Thyroid gland (tissue), 4 donors: ENCODE measurements around the gene EXOC3. TPM values are rescaled to one million over a fixed set of nuclear protein-coding genes. Genes with fewer than 3 reads are reported as not detected.

Source experiments
- DNase-seq, 2 donors: peaks; one replicate each; pipeline ENCODE4 v3.0.0-alpha.2; 2019
- H3K27ac ChIP-seq, 3 donors: fragments of 200-600 bp; sonication (generic); 1 replicate in 2 of 3; 2 replicates in 1 of 3; pipeline ENCODE4 v1.5.1; 2016 to 2019; ENCODE audit warnings: mild to moderate bottlenecking in 1 of 3, moderate library complexity in 1 of 3
- H3K27me3 ChIP-seq: fragments of 200-600 bp; sonication (generic); one replicate; pipeline ENCODE4 v1.5.1; 2019
- H3K36me3 ChIP-seq, 2 donors: fragments of 200-600 bp; sonication (generic); one replicate each; pipeline ENCODE4 v1.5.1; 2016 to 2019
- H3K4me1 ChIP-seq, 2 donors: fragments of 200-600 bp; sonication (generic); one replicate each; pipeline ENCODE4 v1.5.1; 2017 to 2019
- H3K4me3 ChIP-seq, 3 donors: fragments of 200-600 bp; sonication (generic); replicated peaks in 1 of 3; 1 replicate in 2 of 3; 2 replicates in 1 of 3; pipeline ENCODE4 v1.5.1; 2016; ENCODE audit warnings: mild to moderate bottlenecking in 1 of 3
- H3K9me3 ChIP-seq: fragments of 200-600 bp; sonication (generic); one replicate; pipeline ENCODE4 v1.5.1; 2017
- POLR2A ChIP-seq, 2 donors: fragments of 450-650 bp; IDR thresholded peaks; one replicate each; pipeline ENCODE4 v1.6.1; 2017; ENCODE audit warnings: antibody characterized with exemption in 2 of 2, mild to moderate bottlenecking in 2 of 2, moderate library complexity in 1 of 2
- WGBS, 2 donors: methylation state at CpG; one replicate each; pipeline ENCODE4 v1.1.5; 2017; 5-methylcytosine and 5-hydroxymethylcytosine counted together
- intact Hi-C: fragments of 100-400 bp; cut with DNase I; formaldehyde crosslinking; loops from one replicate; pipeline ENCODE4 v1.15.1; 2023
- total RNA-seq, 4 donors: library from RNA; depleted of rRNA; stranded (reverse); fragments of >200 nt; gene quantifications; one replicate each; pipeline ENCODE4 v1.2.3, GENCODE V29; 2016
- TF ChIP-seq, protein P1 (sequence below), 6 experiments: fragments of 200-600 bp in 3 of 6; fragments of 450-650 bp in 3 of 6; sonication (generic) in 3 of 6; IDR thresholded peaks; one replicate each; pipeline ENCODE4 v1.5.1; 2016 to 2019; ENCODE audit warnings: antibody characterized with exemption in 6 of 6, mild to moderate bottlenecking in 2 of 6, inconsistent platforms in 1 of 6, moderate library complexity in 1 of 6

The EXOC3 gene
- total RNA-seq, 4 donors from 2014 or later: 39.7 to 49.6 (median 45.0) TPM

DNA sequence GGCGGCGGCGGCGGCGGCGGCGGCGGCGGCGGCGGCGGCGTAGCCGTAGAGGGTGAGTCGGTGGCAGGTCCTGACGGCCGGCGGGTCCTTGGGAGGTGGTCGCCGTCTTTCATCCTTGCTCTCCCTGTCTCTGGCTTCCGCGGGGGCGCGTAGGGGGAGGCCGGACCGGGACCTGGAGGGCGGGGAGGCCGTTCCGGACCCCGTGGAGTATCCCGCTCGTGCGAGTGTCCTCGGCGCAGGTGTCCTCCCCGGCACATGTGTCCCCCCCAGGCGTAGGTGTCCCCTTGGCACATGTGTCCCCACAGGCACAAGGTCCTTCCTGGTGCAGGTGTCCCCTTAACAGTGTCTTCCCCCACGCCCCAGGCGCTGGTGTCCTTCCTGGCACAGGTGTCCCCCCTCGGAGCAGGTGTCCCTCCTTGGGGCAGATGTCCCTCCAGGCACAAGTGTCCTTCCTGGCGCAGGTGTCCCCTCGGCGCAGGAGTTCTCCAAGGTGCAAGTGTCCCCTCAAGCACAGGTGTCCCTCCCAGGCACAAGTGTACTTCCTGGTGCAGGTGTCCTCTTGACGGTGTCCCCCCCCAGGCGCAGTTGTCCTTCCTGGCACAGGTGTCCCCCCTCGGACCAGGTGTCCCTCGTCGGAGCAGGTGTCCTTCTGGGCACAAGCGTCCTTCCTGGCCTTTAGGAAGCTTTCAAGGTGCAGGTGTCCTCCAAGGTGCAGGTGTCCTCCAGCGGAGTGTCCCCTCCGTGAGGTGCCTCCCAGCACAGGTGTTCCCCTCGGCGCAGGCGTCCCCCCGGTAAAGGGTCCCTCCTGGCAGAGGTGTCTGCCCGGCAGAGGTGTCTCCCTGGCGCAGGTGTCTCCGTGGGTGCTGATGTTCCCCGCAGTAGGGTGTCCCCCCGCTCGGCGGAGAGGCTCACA, 519 bp downstream of the EXOC3 start:
- Histone ChIP-seq H3K27ac (peak overlapping the region in 1 of 3 donors; percentile 42), H3K36me3 (peaks cover 14 to 24% of the 10 kb centered on the region in 2 donors), H3K27me3 (no peaks in the 10 kb centered on the region), H3K9me3 (no peaks in the 10 kb centered on the region), H3K4me1 (peaks cover 13 to 14% of the 10 kb centered on the region in 2 donors), H3K4me3 (peak overlapping the region; percentile 14 to 80 (median 54))
- 11 to 21% methylated on average over 21 to 29 of the region's 62 CpGs for WGBS, 2 donors
- no peak for DNase-seq
- intact Hi-C loops: loop anchor here (10.0 kb wide), 1 partner anchor 461 kb away; no protein-coding TSS in a partner anchor
- no peak for TF ChIP-seq POLR2A (IDR thresholded peaks at IDR 0.05)

GRCh38 chr5:444226-444625, 1.2 kb downstream of the EXOC3 start:
- no peak overlapping the region for H3K27ac ChIP-seq
- peak overlapping the region in 1 of 3 donors; percentile 80 for H3K4me3 ChIP-seq
- DNase-seq: no peak
- intact Hi-C loops: loop anchor here (10.0 kb wide), 1 partner anchor 461 kb away; no protein-coding TSS in a partner anchor
- no peaks in the 10 kb centered on the region for H3K27me3 ChIP-seq
- no peaks in the 10 kb centered on the region for H3K9me3 ChIP-seq
- TF ChIP-seq, protein P1, sequence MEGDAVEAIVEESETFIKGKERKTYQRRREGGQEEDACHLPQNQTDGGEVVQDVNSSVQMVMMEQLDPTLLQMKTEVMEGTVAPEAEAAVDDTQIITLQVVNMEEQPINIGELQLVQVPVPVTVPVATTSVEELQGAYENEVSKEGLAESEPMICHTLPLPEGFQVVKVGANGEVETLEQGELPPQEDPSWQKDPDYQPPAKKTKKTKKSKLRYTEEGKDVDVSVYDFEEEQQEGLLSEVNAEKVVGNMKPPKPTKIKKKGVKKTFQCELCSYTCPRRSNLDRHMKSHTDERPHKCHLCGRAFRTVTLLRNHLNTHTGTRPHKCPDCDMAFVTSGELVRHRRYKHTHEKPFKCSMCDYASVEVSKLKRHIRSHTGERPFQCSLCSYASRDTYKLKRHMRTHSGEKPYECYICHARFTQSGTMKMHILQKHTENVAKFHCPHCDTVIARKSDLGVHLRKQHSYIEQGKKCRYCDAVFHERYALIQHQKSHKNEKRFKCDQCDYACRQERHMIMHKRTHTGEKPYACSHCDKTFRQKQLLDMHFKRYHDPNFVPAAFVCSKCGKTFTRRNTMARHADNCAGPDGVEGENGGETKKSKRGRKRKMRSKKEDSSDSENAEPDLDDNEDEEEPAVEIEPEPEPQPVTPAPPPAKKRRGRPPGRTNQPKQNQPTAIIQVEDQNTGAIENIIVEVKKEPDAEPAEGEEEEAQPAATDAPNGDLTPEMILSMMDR (IDR thresholded peaks at IDR 0.05): no peak
- TF ChIP-seq POLR2A (IDR thresholded peaks at IDR 0.05): no peak
- H3K4me1 ChIP-seq: peaks cover 13 to 14% of the 10 kb centered on the region in 2 donors
- peaks cover 21 to 31% of the 10 kb centered on the region in 2 donors for H3K36me3 ChIP-seq
- WGBS, 2 donors: 78 to 87% methylated on average over 8 of the region's 8 CpGs

GRCh38 chr5:445591-445990, 2.6 kb downstream of the EXOC3 start:
- TF ChIP-seq, protein P1 (IDR thresholded peaks at IDR 0.05): no peak

DNA sequence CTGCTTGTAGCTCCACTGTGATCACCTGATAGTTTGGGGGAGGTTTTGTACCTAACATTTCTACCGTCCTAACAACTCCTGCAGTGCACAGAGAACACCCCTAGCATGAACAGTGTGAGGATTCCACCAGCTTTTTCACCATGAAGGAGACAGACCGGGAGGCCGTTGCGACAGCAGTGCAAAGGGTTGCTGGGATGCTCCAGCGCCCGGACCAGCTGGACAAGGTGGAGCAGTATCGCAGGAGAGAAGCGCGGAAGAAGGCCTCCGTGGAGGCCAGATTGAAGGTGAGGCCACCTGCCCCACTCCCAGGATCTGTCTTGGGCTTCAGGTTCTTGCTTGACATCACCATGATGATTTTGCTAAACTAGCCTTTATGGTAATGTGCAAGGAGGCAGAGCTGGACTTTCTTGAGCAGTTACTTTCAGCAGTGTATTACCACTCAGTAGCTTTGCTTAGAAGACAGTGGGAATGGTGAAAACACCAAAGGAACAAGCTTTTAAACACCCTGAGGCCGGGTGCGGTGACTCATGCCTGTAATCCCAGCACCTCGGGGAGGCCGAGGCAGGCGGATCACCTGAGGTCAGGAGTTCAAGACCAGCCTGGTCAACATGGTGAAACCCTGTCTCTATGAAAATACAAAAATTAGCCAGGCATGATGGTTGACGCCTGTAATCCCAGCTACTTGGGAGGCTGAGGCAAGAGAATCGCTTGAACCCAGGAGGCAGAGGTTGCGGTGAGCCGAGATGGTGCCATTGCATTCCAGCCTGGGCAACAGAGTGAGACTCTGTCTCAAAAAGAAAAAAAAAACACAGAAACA, 3.3 kb downstream of the EXOC3 start:
- no peak for DNase-seq
- 87 to 90% methylated on average over 17 to 19 of the region's 19 CpGs for WGBS, 2 donors
- Histone ChIP-seq H3K36me3 (peaks cover 29 to 38% of the 10 kb centered on the region in 2 donors), H3K27me3 (no peaks in the 10 kb centered on the region), H3K4me3 (no peak overlapping the region), H3K9me3 (no peaks in the 10 kb centered on the region), H3K27ac (no peak overlapping the region), H3K4me1 (peaks cover 13 to 14% of the 10 kb centered on the region in 2 donors)
- intact Hi-C loops: loop anchor here (10.0 kb wide), 1 partner anchor 459 kb away; no protein-coding TSS in a partner anchor
- TF ChIP-seq, protein P1 (IDR thresholded peaks at IDR 0.05): no peak
- TF ChIP-seq POLR2A (IDR thresholded peaks at IDR 0.05): no peak

More at GRCh38 chr5:445591-445990, 2.6 kb downstream of the EXOC3 start:
- Histone ChIP-seq H3K4me1 (peaks cover 13 to 14% of the 10 kb centered on the region in 2 donors), H3K9me3 (no peaks in the 10 kb centered on the region), H3K27ac (no peak overlapping the region), H3K4me3 (no peak overlapping the region), H3K36me3 (peaks cover 29 to 38% of the 10 kb centered on the region in 2 donors), H3K27me3 (no peaks in the 10 kb centered on the region)
- intact Hi-C loops: loop anchor here (10.0 kb wide), 1 partner anchor 459 kb away; no protein-coding TSS in a partner anchor
- no peak for DNase-seq
- 94 to 97% methylated on average over 10 of the region's 10 CpGs for WGBS, 2 donors

GRCh38 chr5:446883-447263, 3.9 kb downstream of the EXOC3 start:
- peaks cover 12 to 13% of the 10 kb centered on the region in 2 donors for H3K4me1 ChIP-seq
- no peak for DNase-seq
- H3K9me3 ChIP-seq: no peaks in the 10 kb centered on the region
- WGBS, 2 donors: 52 to 55% methylated on average over 7 of the region's 7 CpGs
- H3K36me3 ChIP-seq: peaks cover 31 to 41% of the 10 kb centered on the region in 2 donors
- H3K4me3 ChIP-seq: no peak overlapping the region
- intact Hi-C loops: loop anchor here (10.0 kb wide), 1 partner anchor 458 kb away; no protein-coding TSS in a partner anchor
- no peak overlapping the region for H3K27ac ChIP-seq
- TF ChIP-seq POLR2A (IDR thresholded peaks at IDR 0.05): no peak
- TF ChIP-seq, protein P1 (IDR thresholded peaks at IDR 0.05): peak in 5 of 6 experiments; percentile 13 to 53 (median 40)
- H3K27me3 ChIP-seq: no peaks in the 10 kb centered on the region
